ENCODE data around the gene PPA1.
"Not testable (repeated sequence)": the region's sequence is repeated elsewhere in the genome, so short reads cannot be mapped to it uniquely, and the experiment has no call there.

PPA1 gene

GRCh38 chr10:70186090-70186489 is 47.1 kb downstream of the PPA1 start:
- no peaks in the 10 kb centered on the region for H3K4me1 ChIP-seq (ENCODE audit: insufficient read depth, low read length)
- TF ChIP-seq CTCF (IDR thresholded peaks at IDR 0.05; ENCODE audit: borderline replicate concordance, extremely low read depth, low read length, poor library complexity, severe bottlenecking) (no peak), EZH2 (IDR thresholded peaks at IDR 0.05; ENCODE audit: borderline replicate concordance, low read depth, low read length, severe bottlenecking) (no peak)
- no peak overlapping the region for H3K4me2 ChIP-seq (ENCODE audit: insufficient read depth, low read length)
- H3K27me3 ChIP-seq (ENCODE audit: insufficient read depth, low read length, poor library complexity) = peaks cover 2% of the 10 kb centered on the region
- no peaks in the 10 kb centered on the region for H3K36me3 ChIP-seq (ENCODE audit: insufficient read depth, low read length)
- H3K9me3 ChIP-seq (ENCODE audit: insufficient read depth, low read length, severe bottlenecking) = no peaks in the 10 kb centered on the region
- no peak overlapping the region for H2AFZ ChIP-seq (ENCODE audit: low read depth, low read length)
- no peaks in the 10 kb centered on the region for H4K20me1 ChIP-seq (ENCODE audit: insufficient read depth, low read length)
- no peak overlapping the region for H3K9ac ChIP-seq (ENCODE audit: low read depth, low read length)
- no peak overlapping the region for H3K27ac ChIP-seq (ENCODE audit: low read length)
- H3K4me3 ChIP-seq (ENCODE audit: low read depth in 1 of 2, low read length in 2 of 2) = no peak overlapping the region
- DNase-seq (no peak), ATAC-seq (ENCODE audit: insufficient read depth, low read depth) (no peak)
- no peaks in the 10 kb centered on the region for H3K79me2 ChIP-seq (ENCODE audit: insufficient read depth, low read length)

- ATAC-seq (ENCODE audit: insufficient read depth, low read depth) = no peak
- Histone ChIP-seq H4K20me1 (ENCODE audit: insufficient read depth, low read length) (no peaks in the 10 kb centered on the region), H3K4me3 (ENCODE audit: low read depth in 1 of 2, low read length in 2 of 2) (no peak overlapping the region), H3K36me3 (ENCODE audit: insufficient read depth, low read length) (no peaks in the 10 kb centered on the region), H3K27ac (ENCODE audit: low read length) (no peak overlapping the region), H3K9ac (ENCODE audit: low read depth, low read length) (no peak overlapping the region), H3K9me3 (ENCODE audit: insufficient read depth, low read length, severe bottlenecking) (peaks cover 4% of the 10 kb centered on the region), H3K27me3 (ENCODE audit: insufficient read depth, low read length, poor library complexity) (peaks cover 7% of the 10 kb centered on the region), H3K4me2 (ENCODE audit: insufficient read depth, low read length) (no peak overlapping the region), H3K4me1 (ENCODE audit: insufficient read depth, low read length) (no peaks in the 10 kb centered on the region), H3K79me2 (ENCODE audit: insufficient read depth, low read length) (no peaks in the 10 kb centered on the region), H2AFZ (ENCODE audit: low read depth, low read length) (no peak overlapping the region)
- no peak for TF ChIP-seq EZH2 (IDR thresholded peaks at IDR 0.05; ENCODE audit: borderline replicate concordance, low read depth, low read length, severe bottlenecking)
- no peak for DNase-seq
These were observed 49.9 kb downstream of the PPA1 start for GRCh38 chr10:70183304-70183703.

GRCh38 chr10:70179209-70179608 is 54.0 kb downstream of the PPA1 start:
- not testable (repeated sequence) for H4K20me1 ChIP-seq (ENCODE audit: insufficient read depth, low read length); H3K4me1 ChIP-seq (ENCODE audit: insufficient read depth, low read length); H3K4me3 ChIP-seq (ENCODE audit: low read depth in 1 of 2, low read length in 2 of 2); H3K9me3 ChIP-seq (ENCODE audit: insufficient read depth, low read length, severe bottlenecking); H3K27me3 ChIP-seq (ENCODE audit: insufficient read depth, low read length, poor library complexity); H3K79me2 ChIP-seq (ENCODE audit: insufficient read depth, low read length); H3K4me2 ChIP-seq (ENCODE audit: insufficient read depth, low read length); H3K9ac ChIP-seq (ENCODE audit: low read depth, low read length); H2AFZ ChIP-seq (ENCODE audit: low read depth, low read length); ATAC-seq (ENCODE audit: insufficient read depth, low read depth); DNase-seq; H3K27ac ChIP-seq (ENCODE audit: low read length); H3K36me3 ChIP-seq (ENCODE audit: insufficient read depth, low read length)

GRCh38 chr10:70178139-70178725 is 55.0 kb downstream of the PPA1 start:
- Histone ChIP-seq H3K4me1 (ENCODE audit: insufficient read depth, low read length) (no peaks in the 10 kb centered on the region), H2AFZ (ENCODE audit: low read depth, low read length) (no peak overlapping the region), H3K27ac (ENCODE audit: low read length) (no peak overlapping the region), H3K36me3 (ENCODE audit: insufficient read depth, low read length) (no peaks in the 10 kb centered on the region), H3K4me3 (ENCODE audit: low read depth in 1 of 2, low read length in 2 of 2) (no peak overlapping the region), H3K79me2 (ENCODE audit: insufficient read depth, low read length) (no peaks in the 10 kb centered on the region), H3K27me3 (ENCODE audit: insufficient read depth, low read length, poor library complexity) (peaks cover 4% of the 10 kb centered on the region), H4K20me1 (ENCODE audit: insufficient read depth, low read length) (no peaks in the 10 kb centered on the region), H3K9ac (ENCODE audit: low read depth, low read length) (no peak overlapping the region), H3K9me3 (ENCODE audit: insufficient read depth, low read length, severe bottlenecking) (peaks cover 4% of the 10 kb centered on the region), H3K4me2 (ENCODE audit: insufficient read depth, low read length) (no peak overlapping the region)
- TF ChIP-seq CTCF (IDR thresholded peaks at IDR 0.05; ENCODE audit: borderline replicate concordance, extremely low read depth, low read length, poor library complexity, severe bottlenecking) (no peak), EZH2 (IDR thresholded peaks at IDR 0.05; ENCODE audit: borderline replicate concordance, low read depth, low read length, severe bottlenecking) (no peak)
- ATAC-seq (ENCODE audit: insufficient read depth, low read depth) (no peak), DNase-seq (no peak)
